Esophagus (tissue), 2 donors: ENCODE measurements around the gene ACSS3. TPM values are rescaled to one million over a fixed set of nuclear protein-coding genes. Genes with fewer than 3 reads are reported as not detected.

Experiments
- H3K27ac ChIP-seq, 2 donors: one replicate each; pipeline ENCODE4 v1.5.1; 2013; ENCODE audit warnings: low read depth in 2 of 2, mild to moderate bottlenecking in 2 of 2, inconsistent platforms in 1 of 2, low read length in 1 of 2, moderate library complexity in 1 of 2
- H3K27me3 ChIP-seq, 2 donors: one replicate each; pipeline ENCODE4 v1.6.1; 2013; ENCODE audit warnings: low read length in 2 of 2, control low read depth in 1 of 2, mild to moderate bottlenecking in 1 of 2; ENCODE audit not compliant: insufficient read depth in 2 of 2, control insufficient read depth in 1 of 2
- H3K36me3 ChIP-seq, 2 donors: one replicate each; pipeline ENCODE4 v1.6.1; 2013; ENCODE audit warnings: low read length in 1 of 2; ENCODE audit not compliant: control insufficient read depth in 2 of 2, insufficient read depth in 2 of 2
- H3K4me1 ChIP-seq, 2 donors: one replicate each; pipeline ENCODE4 v1.6.1; 2013; ENCODE audit warnings: low read length in 1 of 2; ENCODE audit not compliant: control insufficient read depth in 2 of 2, insufficient read depth in 2 of 2
- H3K4me3 ChIP-seq, 2 donors: one replicate each; pipeline ENCODE4 v1.5.1; 2013; ENCODE audit warnings: low read length in 2 of 2, mild to moderate bottlenecking in 2 of 2, low read depth in 1 of 2, moderate library complexity in 1 of 2
- H3K9me3 ChIP-seq, 2 donors: one replicate each; pipeline ENCODE4 v1.6.1; 2013; ENCODE audit warnings: mild to moderate bottlenecking in 2 of 2, low read depth in 1 of 2, low read length in 1 of 2, moderate library complexity in 1 of 2; ENCODE audit not compliant: control insufficient read depth in 2 of 2, insufficient read depth in 1 of 2
- WGBS, 2 donors: extraction: QIAGEN DNeasy Blood & Tissue Kit; methylation state at CpG; one replicate each; pipeline ENCODE4 v1.1.7; 2013; 5-methylcytosine and 5-hydroxymethylcytosine counted together
- polyA plus RNA-seq, 2 donors: library from polyadenylated mRNA; stranded (reverse); fragments of 200-250 nt; gene quantifications; one replicate each; pipeline ENCODE4 v1.2.3, GENCODE V29; 2013
- donor health status: healthy with polysubstance abuse.
- donor health status: Bipolar disorder and iron deficiency.

Gene ACSS3
- polyA plus RNA-seq, 2 donors, result 0.31 TPM

- Histone ChIP-seq H3K4me1 (no peaks in the 10 kb centered on the region), H3K27ac (no peak overlapping the region), H3K27me3 (no peaks in the 10 kb centered on the region), H3K9me3 (no peaks in the 10 kb centered on the region), H3K36me3 (no peaks in the 10 kb centered on the region), H3K4me3 (no peak overlapping the region)
- 67 to 68% methylated on average over 3 of the region's 3 CpGs for WGBS, 2 donors
Observed at GRCh38 chr12:81231574-81232368, 153.9 kb downstream of the ACSS3 start.

GRCh38 chr12:81245458-81245857 lies 167.6 kb downstream of the ACSS3 start:
- no peaks in the 10 kb centered on the region for H3K4me1 ChIP-seq
- H3K4me3 ChIP-seq, result no peak overlapping the region
- no peaks in the 10 kb centered on the region for H3K9me3 ChIP-seq
- no peaks in the 10 kb centered on the region for H3K36me3 ChIP-seq
- 20 to 25% methylated on average over 2 of the region's 2 CpGs for WGBS, 2 donors
- H3K27ac ChIP-seq, result no peak overlapping the region
- no peaks in the 10 kb centered on the region for H3K27me3 ChIP-seq

- H3K9me3 ChIP-seq, result no peaks in the 10 kb centered on the region
- H3K4me1 ChIP-seq, result no peaks in the 10 kb centered on the region
- H3K36me3 ChIP-seq, result no peaks in the 10 kb centered on the region
- no peaks in the 10 kb centered on the region for H3K27me3 ChIP-seq
- H3K4me3 ChIP-seq, result no peak overlapping the region
- WGBS, 2 donors, result 29 to 33% methylated on average over 4 of the region's 4 CpGs
- H3K27ac ChIP-seq, result no peak overlapping the region
Observed at GRCh38 chr12:81245907-81246570, 168.2 kb downstream of the ACSS3 start.

GRCh38 chr12:81249976-81250375 lies 172.1 kb downstream of the ACSS3 start:
- no peaks in the 10 kb centered on the region for H3K27me3 ChIP-seq
- H3K9me3 ChIP-seq, result no peaks in the 10 kb centered on the region
- no peaks in the 10 kb centered on the region for H3K36me3 ChIP-seq
- no peaks in the 10 kb centered on the region for H3K4me1 ChIP-seq
- 44 to 58% methylated on average over 2 of the region's 2 CpGs for WGBS, 2 donors
- H3K4me3 ChIP-seq, result no peak overlapping the region
- no peak overlapping the region for H3K27ac ChIP-seq

GRCh38 chr12:81252228-81252627 lies 174.3 kb downstream of the ACSS3 start:
- WGBS, 2 donors, result 86 to 89% methylated on average over 3 of the region's 3 CpGs
- Histone ChIP-seq H3K9me3 (no peaks in the 10 kb centered on the region), H3K27ac (no peak overlapping the region), H3K27me3 (no peaks in the 10 kb centered on the region), H3K36me3 (no peaks in the 10 kb centered on the region), H3K4me3 (no peak overlapping the region), H3K4me1 (no peaks in the 10 kb centered on the region)

GRCh38 chr12:81253360-81253759 lies 175.5 kb downstream of the ACSS3 start:
- H3K36me3 ChIP-seq, result no peaks in the 10 kb centered on the region
- no peaks in the 10 kb centered on the region for H3K4me1 ChIP-seq
- no peaks in the 10 kb centered on the region for H3K27me3 ChIP-seq
- H3K9me3 ChIP-seq, result no peaks in the 10 kb centered on the region
- WGBS, 2 donors, result 68 to 80% methylated on average over 3 of the region's 3 CpGs
- H3K27ac ChIP-seq, result no peak overlapping the region
- H3K4me3 ChIP-seq, result no peak overlapping the region

- H3K9me3 ChIP-seq, result no peaks in the 10 kb centered on the region
- H3K4me1 ChIP-seq, result no peaks in the 10 kb centered on the region
- 82 to 83% methylated on average over 7 of the region's 7 CpGs for WGBS, 2 donors
- no peak overlapping the region for H3K4me3 ChIP-seq
- no peaks in the 10 kb centered on the region for H3K27me3 ChIP-seq
- no peaks in the 10 kb centered on the region for H3K36me3 ChIP-seq
- H3K27ac ChIP-seq, result no peak overlapping the region
Observed at GRCh38 chr12:81255456-81255855, 177.6 kb downstream of the ACSS3 start.

GRCh38 chr12:81255947-81256346 lies 178.1 kb downstream of the ACSS3 start:
- 82 to 97% methylated on average over 2 of the region's 2 CpGs for WGBS, 2 donors
- Histone ChIP-seq H3K27me3 (no peaks in the 10 kb centered on the region), H3K36me3 (no peaks in the 10 kb centered on the region), H3K27ac (no peak overlapping the region), H3K4me1 (no peaks in the 10 kb centered on the region), H3K9me3 (no peaks in the 10 kb centered on the region), H3K4me3 (no peak overlapping the region)

GRCh38 chr12:81257947-81258551 lies 180.2 kb downstream of the ACSS3 start:
- H3K36me3 ChIP-seq, result no peaks in the 10 kb centered on the region
- H3K27me3 ChIP-seq, result no peaks in the 10 kb centered on the region
- WGBS, 2 donors, result 51 to 55% methylated on average over 4 of the region's 4 CpGs
- H3K27ac ChIP-seq, result no peak overlapping the region
- H3K4me1 ChIP-seq, result no peaks in the 10 kb centered on the region
- H3K4me3 ChIP-seq, result no peak overlapping the region
- no peaks in the 10 kb centered on the region for H3K9me3 ChIP-seq
